ENCODE results near the gene SINHCAF. TPM values are rescaled to one million over a fixed set of nuclear protein-coding genes. Genes with fewer than 3 reads are reported as not detected.

Gene SINHCAF
- total RNA-seq, 1 experiment from 2014 or later, result 127 TPM

GRCh38 chr12:31298515-31298910, 27.4 kb downstream of the SINHCAF start:
- DNase-seq, result no peak
- BruUV-seq (replicated peaks), result no TSS peak
- CTCF ChIA-PET, result interaction anchor here (0.7 to 1.2 kb wide), 2 partner anchors 21 to 57 kb away, joined by 5 to 6 read pairs; no protein-coding TSS in a partner anchor

GRCh38 chr12:31297572-31298514, 28.1 kb downstream of the SINHCAF start:
- CTCF ChIA-PET, result interaction anchor here (0.7 to 1.2 kb wide), 2 partner anchors 22 to 58 kb away, joined by 5 to 6 read pairs; no protein-coding TSS in a partner anchor
- no TSS peak for BruUV-seq (replicated peaks)
- Mint-ChIP-seq H3K9me3 (ENCODE audit: low read depth, unreplicated experiment) (no peaks in the 10 kb centered on the region), H3K27me3 (ENCODE audit: unreplicated experiment) (no peaks in the 10 kb centered on the region), H3K4me3 (ENCODE audit: low read depth, unreplicated experiment) (no peak overlapping the region), H3K27ac (ENCODE audit: unreplicated experiment) (no peak overlapping the region), H3K36me3 (ENCODE audit: insufficient read depth, unreplicated experiment) (peaks cover 25% of the 10 kb centered on the region), H3K4me1 (ENCODE audit: low read depth, unreplicated experiment) (peaks cover 11% of the 10 kb centered on the region)
- TF ChIP-seq CTCF (IDR thresholded peaks at IDR 0.05; ENCODE audit: unreplicated experiment), result no peak
- intact Hi-C loops (cut with micrococcal nuclease; ENCODE audit: unreplicated experiment), result no loop called here
- no peak for DNase-seq

More at GRCh38 chr12:31298515-31298910, 27.4 kb downstream of the SINHCAF start:
- Mint-ChIP-seq H3K9me3 (ENCODE audit: low read depth, unreplicated experiment) (no peaks in the 10 kb centered on the region), H3K36me3 (ENCODE audit: insufficient read depth, unreplicated experiment) (peaks cover 27% of the 10 kb centered on the region), H3K4me3 (ENCODE audit: low read depth, unreplicated experiment) (no peak overlapping the region), H3K27me3 (ENCODE audit: unreplicated experiment) (no peaks in the 10 kb centered on the region), H3K27ac (ENCODE audit: unreplicated experiment) (no peak overlapping the region), H3K4me1 (ENCODE audit: low read depth, unreplicated experiment) (peaks cover 11% of the 10 kb centered on the region)
- TF ChIP-seq CTCF (IDR thresholded peaks at IDR 0.05; ENCODE audit: unreplicated experiment), result no peak
- intact Hi-C loops (cut with micrococcal nuclease; ENCODE audit: unreplicated experiment), result no loop called here

GRCh38 chr12:31289441-31289840, 36.5 kb downstream of the SINHCAF start:
- intact Hi-C loops (cut with micrococcal nuclease; ENCODE audit: unreplicated experiment), result no loop called here
- Mint-ChIP-seq H3K4me1 (ENCODE audit: low read depth, unreplicated experiment) (peaks cover 7% of the 10 kb centered on the region), H3K36me3 (ENCODE audit: insufficient read depth, unreplicated experiment) (peaks cover 52% of the 10 kb centered on the region), H3K9me3 (ENCODE audit: low read depth, unreplicated experiment) (no peaks in the 10 kb centered on the region), H3K27ac (ENCODE audit: unreplicated experiment) (no peak overlapping the region), H3K4me3 (ENCODE audit: low read depth, unreplicated experiment) (no peak overlapping the region), H3K27me3 (ENCODE audit: unreplicated experiment) (no peaks in the 10 kb centered on the region)
- no TSS peak for BruUV-seq (replicated peaks)
- no peak for TF ChIP-seq CTCF (IDR thresholded peaks at IDR 0.05; ENCODE audit: unreplicated experiment)
- DNase-seq, result no peak
- CTCF ChIA-PET, result no interaction called here

GRCh38 chr12:31288381-31288780, 37.6 kb downstream of the SINHCAF start:
- CTCF ChIA-PET, result no interaction called here
- H3K27ac Mint-ChIP-seq (ENCODE audit: unreplicated experiment), result no peak overlapping the region

More at GRCh38 chr12:31288381-31288780, 37.6 kb downstream of the SINHCAF start:
- H3K9me3 Mint-ChIP-seq (ENCODE audit: low read depth, unreplicated experiment), result no peaks in the 10 kb centered on the region
- H3K4me1 Mint-ChIP-seq (ENCODE audit: low read depth, unreplicated experiment), result peaks cover 6% of the 10 kb centered on the region
- intact Hi-C loops (cut with micrococcal nuclease; ENCODE audit: unreplicated experiment), result no loop called here
- BruUV-seq (replicated peaks), result no TSS peak
- no peak overlapping the region for H3K4me3 Mint-ChIP-seq (ENCODE audit: low read depth, unreplicated experiment)
- DNase-seq, result no peak
- H3K27me3 Mint-ChIP-seq (ENCODE audit: unreplicated experiment), result no peaks in the 10 kb centered on the region
- H3K36me3 Mint-ChIP-seq (ENCODE audit: insufficient read depth, unreplicated experiment), result peaks cover 61% of the 10 kb centered on the region
- TF ChIP-seq CTCF (IDR thresholded peaks at IDR 0.05; ENCODE audit: unreplicated experiment), result no peak
